K562 (cell line): ENCODE data around the gene KNL1. TPM values are rescaled to one million over a fixed set of nuclear protein-coding genes. Genes with fewer than 3 reads are reported as not detected.

Experiments
- ATAC-seq: fragments of 200-7000 bp; cut with Tn5 transposase; 3 replicates; pipeline ENCODE4 v1.9.1; 2020; ENCODE audit warnings: moderate library complexity
- BruUV-seq: library from RNA; stranded (reverse); fragments of 400-500 nt; replicated peaks from 2 replicates; lab custom pipeline; 2021; lab: Mats Ljungman, UMichigan
- CTCF ChIA-PET: fragments of 300-600 bp; formaldehyde crosslinking; extraction: SDS; loops from one replicate; lab custom pipeline; 2021; ENCODE audit warnings: low intra/inter-chr PET ratio; lab: Yijun Ruan, JAX
- POLR2A ChIA-PET: fragments of 300-600, 350-650 bp; sonication (Branson Sonifier 250); formaldehyde crosslinking; extraction: SDS; loops from one replicate; lab custom pipeline; 2021; ENCODE audit warnings: antibody characterized with exemption, inconsistent platforms; lab: Yijun Ruan, JAX
- DNase-seq, 4 experiments: peaks; one replicate each; pipeline versions ENCODE4 v3.0.0 to v3.0.0-alpha.2; 2011 to 2018; ENCODE audit warnings: low spot score in 3 of 4, mixed read lengths in 3 of 4; ENCODE audit errors: extremely low read depth in 1 of 4
- FAIRE-seq: peaks from 2 replicates; lab custom pipeline; 2011; peaks lifted over from hg19 to GRCh38; lab: Jason Lieb, UNC
- H2AFZ ChIP-seq: 2 replicates; pipeline ENCODE4 v1.6.0; 2011; ENCODE audit warnings: low read depth, low read length, control low read depth, inconsistent platforms
- H3K27ac ChIP-seq: fragments of 200-600 bp; 3 replicates; pipeline ENCODE4 v1.8.0; 2011; ENCODE audit warnings: low read depth, mild to moderate bottlenecking, control low read depth, inconsistent platforms, low read length, moderate library complexity, mixed read lengths; ENCODE audit errors: extremely low read depth
- H3K27me3 ChIP-seq, 2 experiments: fragments of 300-600 bp in 1 of 2; 2 replicates in 1 of 2; 3 replicates in 1 of 2; pipeline versions ENCODE4 v1.6.0 to v1.8.0; 2011; ENCODE audit warnings: inconsistent platforms in 2 of 2, low read length in 2 of 2, mild to moderate bottlenecking in 1 of 2, mixed read lengths in 1 of 2, moderate library complexity in 1 of 2; ENCODE audit not compliant: control insufficient read depth in 2 of 2, insufficient read depth in 2 of 2
- H3K36me3 ChIP-seq: fragments of 300-600 bp; 3 replicates; pipeline ENCODE4 v1.8.0; 2011; ENCODE audit warnings: mild to moderate bottlenecking, low read length, inconsistent platforms; ENCODE audit not compliant: control insufficient read depth, insufficient read depth
- H3K4me1 ChIP-seq, 2 experiments: fragments of 200-600 bp in 1 of 2; replicated peaks in 1 of 2; 2 replicates in 1 of 2; 3 replicates in 1 of 2; pipeline versions ENCODE4 v1.5.1 to v1.8.0; 2011; ENCODE audit warnings: inconsistent platforms in 2 of 2, low read length in 2 of 2, mild to moderate bottlenecking in 1 of 2, mixed read lengths in 1 of 2, moderate library complexity in 1 of 2; ENCODE audit not compliant: control insufficient read depth in 2 of 2, insufficient read depth in 2 of 2
- H3K4me2 ChIP-seq: 2 replicates; pipeline ENCODE4 v1.6.1; 2011; ENCODE audit warnings: low read length, control low read depth, inconsistent platforms, mixed read lengths; ENCODE audit not compliant: insufficient read depth
- H3K4me3 ChIP-seq: fragments of 200-600 bp; sonication (generic), shearing (Covaris generic); 2 replicates; pipeline ENCODE4 v1.5.1; 2016; ENCODE audit warnings: control low read depth, inconsistent platforms
- H3K79me2 ChIP-seq: fragments of 200-600 bp; 3 replicates; pipeline ENCODE4 v1.8.0; 2011; ENCODE audit warnings: low read length, inconsistent platforms; ENCODE audit not compliant: control insufficient read depth, insufficient read depth
- H3K9ac ChIP-seq, 2 experiments: 2 replicates each; pipeline versions ENCODE4 v1.6.0 to v1.6.1; 2011; ENCODE audit warnings: low read depth in 2 of 2, low read length in 2 of 2, control low read depth in 1 of 2, inconsistent platforms in 1 of 2, mild to moderate bottlenecking in 1 of 2, mixed read lengths in 1 of 2; ENCODE audit not compliant: insufficient read depth in 1 of 2
- H3K9me1 ChIP-seq: one replicate; pipeline ENCODE4 v1.6.0; 2011; ENCODE audit warnings: inconsistent platforms, mild to moderate bottlenecking, low read length, moderate library complexity; ENCODE audit not compliant: control insufficient read depth, insufficient read depth
- H3K9me3 ChIP-seq: replicated peaks from 2 replicates; pipeline ENCODE4 v1.5.1; 2011; ENCODE audit warnings: low read depth, low read length, inconsistent platforms; ENCODE audit not compliant: control insufficient read depth, insufficient read depth
- H4K20me1 ChIP-seq: replicated peaks from 2 replicates; pipeline ENCODE4 v1.6.1; 2011; ENCODE audit warnings: low read length, inconsistent platforms, mixed read lengths; ENCODE audit not compliant: control insufficient read depth, insufficient read depth
- ARID2 ChIP-seq: fragments of 450-650 bp; IDR thresholded peaks from 2 replicates; pipeline ENCODE4 v1.6.1; 2017; ENCODE audit warnings: antibody characterized with exemption, mild to moderate bottlenecking
- ATF4 ChIP-seq: fragments of 450-650 bp; formaldehyde crosslinking; IDR thresholded peaks from 2 replicates; pipeline ENCODE4 v1.4.0; 2022; ENCODE audit warnings: mild to moderate bottlenecking, moderate library complexity
- CBFA2T3 ChIP-seq: fragments of 450-650 bp; IDR thresholded peaks from 2 replicates; pipeline ENCODE4 v1.6.1; 2017
- MAX ChIP-seq: sonication (generic); formaldehyde crosslinking; IDR thresholded peaks from 2 replicates; pipeline ENCODE4 v1.9.0; 2022; ENCODE audit warnings: mild to moderate bottlenecking, missing genetic modification reagents
- MBD1 ChIP-seq: fragments of 250-450 bp; sonication (Bioruptor Pico); IDR thresholded peaks from 2 replicates; pipeline ENCODE4 v1.8.0; 2022; ENCODE audit warnings: inconsistent platforms
- MNT ChIP-seq, 2 experiments: fragments of 450-650 bp; conservative IDR thresholded peaks; 2 replicates each; pipeline ENCODE4 v1.6.1; 2017; ENCODE audit warnings: mild to moderate bottlenecking in 2 of 2, moderate library complexity in 2 of 2
- NR3C1 ChIP-seq: sonication (generic); formaldehyde crosslinking; IDR thresholded peaks from 2 replicates; pipeline ENCODE4 v1.8.1; 2022; ENCODE audit warnings: missing genetic modification reagents
- PBX2 ChIP-seq, 2 experiments: IDR thresholded peaks in 1 of 2; conservative IDR thresholded peaks in 1 of 2; 2 replicates each; pipeline ENCODE4 v1.6.1; 2016; ENCODE audit warnings: low read depth in 2 of 2, mild to moderate bottlenecking in 1 of 2, missing compliant biosample characterization in 1 of 2, missing genetic modification characterization in 1 of 2, moderate library complexity in 1 of 2
- SETDB1 ChIP-seq: IDR thresholded peaks from one replicate; pipeline ENCODE4 v1.6.1; 2012; ENCODE audit warnings: low read length, control low read depth, inconsistent platforms
- SPI1 ChIP-seq: IDR thresholded peaks from 2 replicates; pipeline ENCODE4 v1.6.1; 2011; ENCODE audit warnings: low read depth, low read length, control low read depth, borderline replicate concordance
- TFE3 ChIP-seq: fragments of 450-650 bp; formaldehyde crosslinking; IDR thresholded peaks from 2 replicates; pipeline ENCODE4 v1.4.0; 2020; ENCODE audit warnings: mild to moderate bottlenecking, mixed read lengths
- ZKSCAN8 ChIP-seq: fragments of 200-800 bp; sonication (Bioruptor generic); IDR thresholded peaks from 2 replicates; pipeline ENCODE4 v1.6.1; 2016; ENCODE audit warnings: missing genetic modification characterization, missing compliant biosample characterization
- WGBS: fragments of 100-300 bp; shearing (Covaris generic); methylation state at CpG from one replicate; pipeline ENCODE4 v1.1.6; 2016; ENCODE audit warnings: low coverage, mixed read lengths; ENCODE audit not compliant: insufficient coverage; ENCODE audit errors: missing lambda C conversion rate; 5-methylcytosine and 5-hydroxymethylcytosine counted together
- in situ Hi-C: fragments of 300-500 bp; cut with MboI; formaldehyde crosslinking; loops from 4 replicates; pipeline ENCODE4 v1.15.0; 2018; ENCODE audit warnings: inconsistent platforms, mixed read lengths
- intact Hi-C: fragments of 100-400 bp; cut with micrococcal nuclease; formaldehyde crosslinking; loops from 2 replicates; pipeline ENCODE4 v1.14.2; 2022
- polyA plus RNA-seq, 8 experiments: library from polyadenylated mRNA; depleted of rRNA in 4 of 8; stranded (reverse) in 5 of 8; unstranded in 3 of 8; fragments of >200 nt; fragmentation: Nextera tagmentation in 2 of 8; fragmentation: Illumina TruSeq in 1 of 8; extraction: Ambion mirVana in 2 of 8; extraction: Trizol in 1 of 8; gene quantifications; 2 replicates each; pipeline versions ENCODE4 v1.2.1 to v1.2.3, GENCODE V29; 2011 to 2014; ENCODE audit warnings: inconsistent platforms in 1 of 8, missing spikeins in 1 of 8
- total RNA-seq, 7 experiments: library from RNA; depleted of rRNA in 6 of 7; stranded (reverse); fragments of >200 nt in 6 of 7; fragmentation: Illumina TruSeq in 2 of 7; extraction: Trizol in 2 of 7; gene quantifications; 2 replicates each; pipeline versions ENCODE4 v1.2.1 to v1.2.3, GENCODE V29; 2011 to 2021; ENCODE audit warnings: low replicate concordance in 1 of 7

KNL1 gene
- total and polyA plus RNA-seq, 9 of the 15 experiments (the other 6 are each of a cell fraction or from before 2014, with no cell fraction given): 14.5 to 65.4 (median 34.6) TPM

GRCh38 chr15:40549894-40550293, 44.2 kb upstream of the KNL1 start:
- no peaks in the 10 kb centered on the region for H3K9me3 ChIP-seq
- no TSS peak for BruUV-seq
- WGBS: 48% methylated on average over 9 of the region's 9 CpGs
- TF ChIP-seq CBFA2T3 (peak; percentile 25), ARID2 (no peak), MNT (conservative IDR thresholded peaks at IDR 0.05) (0 out of 4 replicates have a peak, but pooled peaks of 1 of the 2 experiments have one; percentile 43), NR3C1 (CRISPR knock-in tag) (no peak), SETDB1 (no peak), PBX2 (CRISPR knock-in tag; IDR thresholded peaks at IDR 0.05; ENCODE audit: low read depth) (no peak), PBX2 (tag; conservative IDR thresholded peaks at IDR 0.05; ENCODE audit: low read depth) (peak; percentile 50; the same call in 1 of the 2 replicates), MAX (peak; percentile 70), MBD1 (CRISPR knock-in tag) (no peak), ATF4 (CRISPR knock-in tag) (no peak), SPI1 (no peak), TFE3 (no peak), ZKSCAN8 (CRISPR knock-in tag) (no peak)

More at GRCh38 chr15:40549894-40550293, 44.2 kb upstream of the KNL1 start:
- peak in 2 of 4 experiments; percentile 31 to 51 for DNase-seq
- H3K9ac ChIP-seq: 0 out of 4 replicates have a peak overlapping the region, but pooled peaks of 1 of the 2 experiments have one; percentile 7
- peaks cover 8 to 24% of the 10 kb centered on the region in 2 experiments; a peak in 4 of 5 replicates for H3K4me1 ChIP-seq
- intact Hi-C loops: no loop called here
- in situ Hi-C loops: no loop called here
- ATAC-seq: peak; percentile 57
- ChIA-PET POLR2A (interaction anchor here (0.6 to 2.2 kb wide), 4 partner anchors 8 to 278 kb away, joined by 3 to 6 read pairs (median 4); partner anchors contain the start of gene PPP1R14D), CTCF (no interaction called here)
- H3K9me1 ChIP-seq: no peaks in the 10 kb centered on the region
- H3K4me3 ChIP-seq: no peak overlapping the region
- no peak overlapping the region for H2AFZ ChIP-seq
- FAIRE-seq: no peak
- H3K36me3 ChIP-seq: peaks cover 58% of the 10 kb centered on the region
- H4K20me1 ChIP-seq: no peaks in the 10 kb centered on the region
- no peak overlapping the region for H3K4me2 ChIP-seq
- H3K79me2 ChIP-seq: no peaks in the 10 kb centered on the region
- H3K27ac ChIP-seq: peak overlapping the region; percentile 22; the same call in 1 of the 3 replicates
- no peaks in the 10 kb centered on the region for H3K27me3 ChIP-seq
